GM12878 (cell line): ENCODE data around the gene LY6G6D. TPM values are rescaled to one million over a fixed set of nuclear protein-coding genes. Genes with fewer than 3 reads are reported as not detected.

Experiments used
- ATF7 ChIP-seq: fragments of 450-650 bp; IDR thresholded peaks from 2 replicates; pipeline ENCODE4 v1.6.1; 2016; ENCODE audit warnings: low read depth, mild to moderate bottlenecking
- BACH1 ChIP-seq: fragments of 450-650 bp; IDR thresholded peaks from 2 replicates; pipeline ENCODE4 v1.6.1; 2017; ENCODE audit warnings: mild to moderate bottlenecking, borderline replicate concordance
- GATAD2B ChIP-seq: fragments of 450-650 bp; conservative IDR thresholded peaks from 2 replicates; pipeline ENCODE4 v1.6.1; 2017; ENCODE audit warnings: low read depth, mild to moderate bottlenecking, moderate library complexity
- IKZF2 ChIP-seq, 2 experiments: fragments of 450-650 bp; IDR thresholded peaks; 2 replicates each; pipeline ENCODE4 v1.6.1; 2017; ENCODE audit warnings: mild to moderate bottlenecking in 2 of 2, moderate library complexity in 2 of 2
- MYB ChIP-seq: fragments of 150-350 bp; IDR thresholded peaks from 2 replicates; pipeline ENCODE4 v1.6.1; 2014; ENCODE audit warnings: mild to moderate bottlenecking, low read depth, low read length, borderline replicate concordance
- NBN ChIP-seq: fragments of 450-650 bp; IDR thresholded peaks from 2 replicates; pipeline ENCODE4 v1.6.1; 2016
- NR2C2 ChIP-seq: IDR thresholded peaks from 2 replicates; pipeline ENCODE4 v1.6.1; 2011; ENCODE audit warnings: borderline replicate concordance, low read depth; ENCODE audit not compliant: control insufficient read depth, insufficient read length
- POLR2AphosphoS2 ChIP-seq: IDR thresholded peaks from 2 replicates; pipeline ENCODE4 v1.6.1; 2011; ENCODE audit warnings: low read depth, mild to moderate bottlenecking, low read length, improper control_type of control experiment, moderate library complexity
- POLR2AphosphoS5 ChIP-seq: IDR thresholded peaks from 2 replicates; pipeline ENCODE4 v1.6.1; 2011; ENCODE audit warnings: mild to moderate bottlenecking, low read length, inconsistent platforms
- TAF1 ChIP-seq: IDR thresholded peaks from 2 replicates; pipeline ENCODE4 v1.6.1; 2011; ENCODE audit warnings: mild to moderate bottlenecking, low read depth, low read length, borderline replicate concordance
- TCF3 ChIP-seq: IDR thresholded peaks from 2 replicates; pipeline ENCODE4 v1.6.1; 2012; ENCODE audit warnings: low read depth, mild to moderate bottlenecking, low read length, borderline replicate concordance; ENCODE audit not compliant: insufficient read depth
- WRNIP1 ChIP-seq: IDR thresholded peaks from 2 replicates; pipeline ENCODE4 v1.6.1; 2011; ENCODE audit warnings: low read depth, low read length, improper control_type of control experiment, borderline replicate concordance
- polyA plus RNA-seq, 11 experiments: library from polyadenylated mRNA; depleted of rRNA in 4 of 11; unstranded in 6 of 11; stranded (reverse) in 5 of 11; fragments of >200 nt; fragmentation: Nextera tagmentation in 4 of 11; fragmentation: Illumina TruSeq in 1 of 11; extraction: Ambion mirVana in 4 of 11; extraction: Trizol in 1 of 11; gene quantifications; 1 replicate in 1 of 11; 2 replicates in 10 of 11; pipeline versions ENCODE4 v1.2.1 to v1.2.3, GENCODE V29; 2011 to 2016; ENCODE audit warnings: inconsistent platforms in 2 of 11, missing spikeins in 2 of 11, low read depth in 1 of 11
- total RNA-seq, 4 experiments: library from RNA; depleted of rRNA in 3 of 4; stranded (reverse); fragments of >200 nt in 3 of 4; fragmentation: Illumina TruSeq in 1 of 4; extraction: Trizol in 1 of 4; gene quantifications; 2 replicates each; pipeline versions ENCODE4 v1.2.1 to v1.2.3, GENCODE V29; 2013 to 2021
- TF ChIP-seq, protein P1 (sequence below): fragments of 450-650 bp; IDR thresholded peaks from 2 replicates; pipeline ENCODE4 v1.6.1; 2016; ENCODE audit warnings: mild to moderate bottlenecking, moderate library complexity, borderline replicate concordance

The LY6G6D gene
- total and polyA plus RNA-seq, 10 of the 15 experiments (the other 5 are each of a cell fraction or from before 2014, with no cell fraction given), result not detected

- peak; percentile 37; the same call in 1 of the 2 replicates for TF ChIP-seq ATF7
- peak; percentile 76; the same call in 1 of the 2 replicates for TF ChIP-seq BACH1
- TF ChIP-seq IKZF2 (IDR thresholded peaks at IDR 0.05), result peak; percentile 57 to 76
- 0 out of 2 replicates have a peak, but pooled peaks have one; percentile 29 for TF ChIP-seq WRNIP1
- TF ChIP-seq TCF3, result peak; percentile 50; the same call in 1 of the 2 replicates
- peak; percentile 47; the same call in 1 of the 2 replicates for TF ChIP-seq NBN
- TF ChIP-seq POLR2AphosphoS5, result peak; percentile 82
- TF ChIP-seq POLR2AphosphoS2, result peak; percentile 61; the same call in 1 of the 2 replicates
- peak; percentile 51; the same call in 1 of the 2 replicates for TF ChIP-seq GATAD2B
- 0 out of 2 replicates have a peak, but pooled peaks have one; percentile 66 for TF ChIP-seq MYB
- TF ChIP-seq NR2C2, result no peak
- TF ChIP-seq TAF1, result peak; percentile 84; the same call in 1 of the 2 replicates
- TF ChIP-seq, protein P1, sequence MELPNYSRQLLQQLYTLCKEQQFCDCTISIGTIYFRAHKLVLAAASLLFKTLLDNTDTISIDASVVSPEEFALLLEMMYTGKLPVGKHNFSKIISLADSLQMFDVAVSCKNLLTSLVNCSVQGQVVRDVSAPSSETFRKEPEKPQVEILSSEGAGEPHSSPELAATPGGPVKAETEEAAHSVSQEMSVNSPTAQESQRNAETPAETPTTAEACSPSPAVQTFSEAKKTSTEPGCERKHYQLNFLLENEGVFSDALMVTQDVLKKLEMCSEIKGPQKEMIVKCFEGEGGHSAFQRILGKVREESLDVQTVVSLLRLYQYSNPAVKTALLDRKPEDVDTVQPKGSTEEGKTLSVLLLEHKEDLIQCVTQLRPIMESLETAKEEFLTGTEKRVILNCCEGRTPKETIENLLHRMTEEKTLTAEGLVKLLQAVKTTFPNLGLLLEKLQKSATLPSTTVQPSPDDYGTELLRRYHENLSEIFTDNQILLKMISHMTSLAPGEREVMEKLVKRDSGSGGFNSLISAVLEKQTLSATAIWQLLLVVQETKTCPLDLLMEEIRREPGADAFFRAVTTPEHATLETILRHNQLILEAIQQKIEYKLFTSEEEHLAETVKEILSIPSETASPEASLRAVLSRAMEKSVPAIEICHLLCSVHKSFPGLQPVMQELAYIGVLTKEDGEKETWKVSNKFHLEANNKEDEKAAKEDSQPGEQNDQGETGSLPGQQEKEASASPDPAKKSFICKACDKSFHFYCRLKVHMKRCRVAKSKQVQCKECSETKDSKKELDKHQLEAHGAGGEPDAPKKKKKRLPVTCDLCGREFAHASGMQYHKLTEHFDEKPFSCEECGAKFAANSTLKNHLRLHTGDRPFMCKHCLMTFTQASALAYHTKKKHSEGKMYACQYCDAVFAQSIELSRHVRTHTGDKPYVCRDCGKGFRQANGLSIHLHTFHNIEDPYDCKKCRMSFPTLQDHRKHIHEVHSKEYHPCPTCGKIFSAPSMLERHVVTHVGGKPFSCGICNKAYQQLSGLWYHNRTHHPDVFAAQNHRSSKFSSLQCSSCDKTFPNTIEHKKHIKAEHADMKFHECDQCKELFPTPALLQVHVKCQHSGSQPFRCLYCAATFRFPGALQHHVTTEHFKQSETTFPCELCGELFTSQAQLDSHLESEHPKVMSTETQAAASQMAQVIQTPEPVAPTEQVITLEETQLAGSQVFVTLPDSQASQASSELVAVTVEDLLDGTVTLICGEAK, result peak; percentile 21; the same call in 1 of the 2 replicates
These were observed 21.0 kb downstream of the LY6G6D start, which contains the start of gene CLIC1 (continued) for GRCh38 chr6:31736021-31736767.
